ENCODE results near the gene CXCR5.
A peak's percentile ranks its signal among the peaks of the same experiment; 100 is the strongest.

Gene CXCR5

DNA sequence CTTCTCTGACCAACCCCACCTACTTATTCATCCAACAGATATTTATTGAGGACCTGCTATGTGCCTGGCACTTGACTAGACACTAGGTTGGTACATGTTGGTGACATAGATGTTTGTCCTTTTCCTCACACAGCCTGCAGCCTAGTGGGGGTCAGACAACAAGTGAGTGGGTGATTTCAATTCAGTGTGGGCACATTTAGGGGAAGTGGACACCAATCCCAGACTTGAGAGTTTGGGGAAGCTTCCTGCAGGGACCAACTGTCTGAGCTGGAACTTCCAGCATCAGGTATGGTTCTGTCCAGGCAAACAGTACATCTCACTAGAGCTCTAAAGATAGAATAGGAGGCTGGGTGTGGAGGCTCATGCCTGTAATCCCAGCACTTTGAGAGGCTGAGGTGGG lies 47.9 kb downstream of the CXCR5 start:
- Histone ChIP-seq H3K36me3 (ENCODE audit: control insufficient read depth, insufficient read depth, low read length) (no peaks in the 10 kb centered on the region), H3K4me3 (ENCODE audit: low read length) (no peak overlapping the region), H3K4me1 (ENCODE audit: control insufficient read depth, insufficient read depth, low read length) (peaks cover 21% of the 10 kb centered on the region), H3K27me3 (ENCODE audit: control insufficient read depth, insufficient read depth, low read length) (no peaks in the 10 kb centered on the region), H3K9ac (ENCODE audit: low read length) (no peak overlapping the region), H3K27ac (ENCODE audit: low read depth, low read length) (no peak overlapping the region)

DNA sequence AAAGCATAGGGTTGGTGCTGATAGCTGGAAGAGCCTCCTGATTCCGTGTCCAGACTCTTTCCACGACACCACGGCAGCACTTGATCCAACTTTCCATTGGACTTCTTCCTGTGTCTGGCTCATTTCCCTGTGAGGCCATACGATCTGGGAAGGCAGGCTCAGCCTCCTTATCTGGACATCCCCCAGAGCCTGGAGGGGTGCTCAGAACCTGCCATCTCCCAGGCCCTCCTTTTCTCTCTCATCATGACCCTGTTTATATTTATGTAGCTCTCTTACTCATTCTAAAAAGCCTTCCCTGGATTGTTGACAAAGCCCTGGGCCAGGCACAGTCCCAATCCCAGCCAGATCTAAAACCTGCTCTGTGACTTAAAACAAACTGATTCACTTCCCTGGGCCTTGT lies 49.8 kb downstream of the CXCR5 start:
- H3K36me3 ChIP-seq (ENCODE audit: control insufficient read depth, insufficient read depth, low read length), result no peaks in the 10 kb centered on the region
- no peak overlapping the region for H3K9ac ChIP-seq (ENCODE audit: low read length)
- peak overlapping the region; percentile 81 for H3K27ac ChIP-seq (ENCODE audit: low read depth, low read length)
- peaks cover 13% of the 10 kb centered on the region for H3K4me1 ChIP-seq (ENCODE audit: control insufficient read depth, insufficient read depth, low read length)
- no peaks in the 10 kb centered on the region for H3K27me3 ChIP-seq (ENCODE audit: control insufficient read depth, insufficient read depth, low read length)
- no peak overlapping the region for H3K4me3 ChIP-seq (ENCODE audit: low read length)

GRCh38 chr11:118935376-118935775 lies 51.7 kb downstream of the CXCR5 start:
- Histone ChIP-seq H3K4me3 (ENCODE audit: low read length) (no peak overlapping the region), H3K36me3 (ENCODE audit: control insufficient read depth, insufficient read depth, low read length) (no peaks in the 10 kb centered on the region), H3K27me3 (ENCODE audit: control insufficient read depth, insufficient read depth, low read length) (no peaks in the 10 kb centered on the region)

DNA sequence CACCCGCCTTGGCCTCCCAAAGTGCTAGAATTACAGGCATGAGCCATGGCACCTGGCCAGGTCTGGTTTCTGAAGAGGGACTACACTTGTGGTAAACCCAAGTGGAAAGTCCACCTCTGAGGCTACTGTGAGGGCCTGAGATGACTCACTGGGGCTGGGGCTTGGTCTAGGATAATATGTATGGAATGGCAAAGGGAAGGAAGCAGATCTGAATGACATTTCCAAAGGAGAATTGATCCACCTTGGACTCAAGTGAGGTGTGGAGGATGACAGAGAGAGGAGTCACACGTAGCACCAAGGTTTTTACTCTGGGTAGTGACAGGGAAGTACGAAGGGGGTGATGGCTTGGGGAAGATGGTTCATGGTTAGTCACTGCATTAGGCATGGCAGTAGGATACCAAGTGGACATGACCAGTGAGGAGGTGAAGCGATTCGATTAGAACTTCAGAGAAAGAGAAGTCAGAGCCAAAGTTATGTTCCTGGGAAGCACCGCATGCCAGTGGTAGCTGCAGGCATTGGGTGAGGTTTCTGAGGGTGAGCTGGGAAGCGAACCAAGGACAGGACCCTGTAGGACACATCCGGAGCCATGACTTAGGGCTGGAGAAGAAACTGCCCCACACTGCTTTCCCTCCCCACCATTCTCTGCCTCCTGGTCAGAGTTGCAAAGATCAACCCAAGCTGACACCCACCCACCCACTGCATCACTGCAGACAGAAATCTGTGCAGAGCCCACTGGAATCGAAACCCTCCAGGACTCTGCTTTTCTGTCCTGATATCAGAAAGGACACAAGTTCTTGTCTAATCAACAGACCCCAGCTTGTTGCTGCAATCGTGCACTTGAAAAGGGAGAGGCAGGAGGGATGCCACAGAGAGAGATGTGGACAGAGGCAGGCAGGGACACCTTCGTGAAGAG lies 55.1 kb downstream of the CXCR5 start:
- H3K27ac ChIP-seq (ENCODE audit: low read depth, low read length), result no peak overlapping the region
- H3K27me3 ChIP-seq (ENCODE audit: control insufficient read depth, insufficient read depth, low read length), result no peaks in the 10 kb centered on the region
- no peaks in the 10 kb centered on the region for H3K36me3 ChIP-seq (ENCODE audit: control insufficient read depth, insufficient read depth, low read length)
- H3K4me3 ChIP-seq (ENCODE audit: low read length), result no peak overlapping the region
- H3K4me1 ChIP-seq (ENCODE audit: control insufficient read depth, insufficient read depth, low read length), result peaks cover under 1% of the 10 kb centered on the region
- no peak overlapping the region for H3K9ac ChIP-seq (ENCODE audit: low read length)

More at GRCh38 chr11:118935376-118935775, 51.7 kb downstream of the CXCR5 start:
- no peak overlapping the region for H3K27ac ChIP-seq (ENCODE audit: low read depth, low read length)
- H3K4me1 ChIP-seq (ENCODE audit: control insufficient read depth, insufficient read depth, low read length), result peaks cover 13% of the 10 kb centered on the region
- H3K9ac ChIP-seq (ENCODE audit: low read length), result no peak overlapping the region

GRCh38 chr11:118939404-118939915 lies 55.8 kb downstream of the CXCR5 start:
- no peaks in the 10 kb centered on the region for H3K27me3 ChIP-seq (ENCODE audit: control insufficient read depth, insufficient read depth, low read length)
- no peak overlapping the region for H3K9ac ChIP-seq (ENCODE audit: low read length)
- no peak overlapping the region for H3K27ac ChIP-seq (ENCODE audit: low read depth, low read length)
- H3K4me1 ChIP-seq (ENCODE audit: control insufficient read depth, insufficient read depth, low read length), result no peaks in the 10 kb centered on the region
- H3K36me3 ChIP-seq (ENCODE audit: control insufficient read depth, insufficient read depth, low read length), result no peaks in the 10 kb centered on the region
- no peak overlapping the region for H3K4me3 ChIP-seq (ENCODE audit: low read length)

DNA sequence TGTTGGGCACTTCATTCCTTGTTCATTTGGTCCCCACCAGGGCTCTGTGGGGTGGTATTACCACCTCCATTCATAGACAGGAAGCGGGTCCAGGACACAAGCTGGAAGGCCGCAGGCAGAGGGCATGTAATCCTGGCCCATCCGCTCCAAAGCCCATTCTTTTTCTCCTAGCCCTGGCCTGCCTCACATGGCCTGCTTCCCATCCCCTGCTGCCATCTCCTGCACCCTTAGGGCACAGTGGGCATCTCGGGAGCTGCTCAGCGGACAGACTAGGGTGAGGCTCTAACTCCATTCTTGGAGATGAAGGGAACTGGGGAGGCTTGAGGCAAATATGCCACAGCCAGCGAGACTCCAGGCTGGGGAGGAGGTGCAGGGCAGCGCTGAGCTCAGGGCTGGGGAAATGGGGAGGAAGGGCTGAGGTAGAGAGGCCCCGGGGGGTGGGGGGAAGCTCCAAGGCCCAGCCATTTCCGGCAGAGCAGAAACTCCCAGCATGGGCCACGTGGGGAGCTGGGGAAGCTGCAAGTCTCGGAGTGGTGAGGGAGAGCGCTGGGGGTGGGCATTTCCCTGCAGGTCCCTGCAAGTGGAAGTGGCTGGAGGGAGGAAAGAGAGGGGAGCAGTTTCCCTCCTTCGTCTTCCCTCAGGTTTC lies 56.4 kb downstream of the CXCR5 start:
- Histone ChIP-seq H3K27me3 (ENCODE audit: control insufficient read depth, insufficient read depth, low read length) (no peaks in the 10 kb centered on the region), H3K36me3 (ENCODE audit: control insufficient read depth, insufficient read depth, low read length) (no peaks in the 10 kb centered on the region)

DNA sequence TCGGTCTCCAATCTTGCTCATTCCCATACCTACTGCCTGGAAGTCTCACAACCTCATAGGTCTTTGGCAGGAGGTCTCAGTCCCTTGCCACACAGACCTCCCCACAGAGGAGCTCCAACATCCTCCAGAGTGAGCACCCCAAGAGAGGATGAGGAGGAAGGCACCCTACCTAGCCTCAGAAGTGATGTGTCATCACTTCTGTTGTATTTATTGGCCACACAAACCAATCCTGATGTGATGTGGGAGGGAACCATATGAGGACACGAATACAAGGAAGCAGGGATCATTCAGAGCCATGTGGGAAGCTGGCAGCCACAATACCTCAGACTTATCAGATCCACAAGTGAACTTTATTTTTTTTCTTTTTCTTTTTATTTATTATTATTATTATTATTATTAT lies 63.4 kb downstream of the CXCR5 start:
- H3K9ac ChIP-seq (ENCODE audit: low read length), result no peak overlapping the region
- H3K4me3 ChIP-seq (ENCODE audit: low read length), result no peak overlapping the region
- no peaks in the 10 kb centered on the region for H3K27me3 ChIP-seq (ENCODE audit: control insufficient read depth, insufficient read depth, low read length)
- no peak overlapping the region for H3K27ac ChIP-seq (ENCODE audit: low read depth, low read length)
- no peaks in the 10 kb centered on the region for H3K36me3 ChIP-seq (ENCODE audit: control insufficient read depth, insufficient read depth, low read length)
- H3K4me1 ChIP-seq (ENCODE audit: control insufficient read depth, insufficient read depth, low read length), result no peaks in the 10 kb centered on the region

More for the DNA sequence above, 56.4 kb downstream of the CXCR5 start:
- H3K27ac ChIP-seq (ENCODE audit: low read depth, low read length), result no peak overlapping the region
- no peaks in the 10 kb centered on the region for H3K4me1 ChIP-seq (ENCODE audit: control insufficient read depth, insufficient read depth, low read length)
- no peak overlapping the region for H3K4me3 ChIP-seq (ENCODE audit: low read length)
- H3K9ac ChIP-seq (ENCODE audit: low read length), result no peak overlapping the region

Data from rectal smooth muscle tissue (tissue), 1 donor.